ENCODE results near the gene FASTKD3. TPM values are rescaled to one million over a fixed set of nuclear protein-coding genes. Genes with fewer than 3 reads are reported as not detected.

The FASTKD3 gene
- total and polyA plus RNA-seq, 9 donors: 4.9 to 11.6 (median 7.2) TPM

- no peaks in the 10 kb centered on the region for H3K4me1 ChIP-seq (ENCODE audit: insufficient read depth)
- no peak overlapping the region for H3K4me3 ChIP-seq
- TF ChIP-seq EP300 (IDR thresholded peaks at IDR 0.05): no peak
- no peak for TF ChIP-seq POLR2A (IDR thresholded peaks at IDR 0.05)
- TF ChIP-seq, protein P1, sequence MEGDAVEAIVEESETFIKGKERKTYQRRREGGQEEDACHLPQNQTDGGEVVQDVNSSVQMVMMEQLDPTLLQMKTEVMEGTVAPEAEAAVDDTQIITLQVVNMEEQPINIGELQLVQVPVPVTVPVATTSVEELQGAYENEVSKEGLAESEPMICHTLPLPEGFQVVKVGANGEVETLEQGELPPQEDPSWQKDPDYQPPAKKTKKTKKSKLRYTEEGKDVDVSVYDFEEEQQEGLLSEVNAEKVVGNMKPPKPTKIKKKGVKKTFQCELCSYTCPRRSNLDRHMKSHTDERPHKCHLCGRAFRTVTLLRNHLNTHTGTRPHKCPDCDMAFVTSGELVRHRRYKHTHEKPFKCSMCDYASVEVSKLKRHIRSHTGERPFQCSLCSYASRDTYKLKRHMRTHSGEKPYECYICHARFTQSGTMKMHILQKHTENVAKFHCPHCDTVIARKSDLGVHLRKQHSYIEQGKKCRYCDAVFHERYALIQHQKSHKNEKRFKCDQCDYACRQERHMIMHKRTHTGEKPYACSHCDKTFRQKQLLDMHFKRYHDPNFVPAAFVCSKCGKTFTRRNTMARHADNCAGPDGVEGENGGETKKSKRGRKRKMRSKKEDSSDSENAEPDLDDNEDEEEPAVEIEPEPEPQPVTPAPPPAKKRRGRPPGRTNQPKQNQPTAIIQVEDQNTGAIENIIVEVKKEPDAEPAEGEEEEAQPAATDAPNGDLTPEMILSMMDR (IDR thresholded peaks at IDR 0.05): no peak
- H3K27me3 ChIP-seq: no peaks in the 10 kb centered on the region
- H3K9me3 ChIP-seq: no peaks in the 10 kb centered on the region
- H3K36me3 ChIP-seq: no peaks in the 10 kb centered on the region
- intact Hi-C loops (cut with DNase I): no loop called here
- H3K27ac ChIP-seq: no peak overlapping the region
- WGBS, 3 donors: 56 to 77% (median 70%) methylated on average over 3 of the region's 3 CpGs
- DNase-seq: no peak
Observed at GRCh38 chr5:7822449-7822848, 46.4 kb downstream of the FASTKD3 start.

GRCh38 chr5:7816535-7816901 lies 52.3 kb downstream of the FASTKD3 start:
- Histone ChIP-seq H3K36me3 (no peaks in the 10 kb centered on the region), H3K27ac (no peak overlapping the region), H3K9me3 (no peaks in the 10 kb centered on the region), H3K4me3 (no peak overlapping the region), H3K4me1 (ENCODE audit: insufficient read depth) (no peaks in the 10 kb centered on the region), H3K27me3 (no peaks in the 10 kb centered on the region)
- 45 to 49% (median 46%) methylated on average over 9 of the region's 9 CpGs for WGBS, 3 donors
- no peak for DNase-seq
- TF ChIP-seq POLR2A (IDR thresholded peaks at IDR 0.05) (no peak), EP300 (IDR thresholded peaks at IDR 0.05) (no peak)
- TF ChIP-seq, protein P1 (IDR thresholded peaks at IDR 0.05): no peak
- intact Hi-C loops (cut with DNase I): no loop called here

GRCh38 chr5:7815892-7816534 lies 52.8 kb downstream of the FASTKD3 start:
- Histone ChIP-seq H3K27me3 (no peaks in the 10 kb centered on the region), H3K27ac (no peak overlapping the region), H3K4me1 (ENCODE audit: insufficient read depth) (no peaks in the 10 kb centered on the region), H3K9me3 (no peaks in the 10 kb centered on the region), H3K36me3 (no peaks in the 10 kb centered on the region), H3K4me3 (no peak overlapping the region)
- intact Hi-C loops (cut with DNase I): no loop called here
- TF ChIP-seq POLR2A (IDR thresholded peaks at IDR 0.05): no peak
- TF ChIP-seq, protein P1 (IDR thresholded peaks at IDR 0.05): peak; percentile 30 to 62 (median 43)
- DNase-seq: peak; percentile 69 to 84 (median 82)
- WGBS, 3 donors: 18 to 22% (median 20%) methylated on average over 12 of the region's 12 CpGs

DNA sequence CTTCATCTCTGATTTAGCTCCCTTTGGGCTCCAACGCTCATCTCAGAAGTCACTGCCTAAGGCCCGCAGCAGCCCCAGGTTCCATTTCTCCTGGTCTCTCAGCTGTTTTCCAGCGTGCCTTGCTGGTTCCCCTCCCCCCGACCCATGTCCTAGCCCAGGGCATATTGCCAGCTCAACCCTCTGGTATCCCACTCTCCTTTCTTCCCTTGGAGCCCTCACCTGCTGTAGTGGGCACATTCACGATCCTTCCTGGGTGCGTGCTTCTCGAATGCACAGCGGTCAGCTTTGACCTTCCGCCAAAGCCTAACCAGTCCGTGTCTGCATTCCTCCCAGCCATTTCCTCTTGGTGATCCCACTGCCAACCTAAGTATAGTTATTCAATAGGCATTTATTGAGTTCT lies 54.0 kb downstream of the FASTKD3 start:
- intact Hi-C loops (cut with DNase I): no loop called here
- no peak for DNase-seq
- Histone ChIP-seq H3K36me3 (no peaks in the 10 kb centered on the region), H3K27ac (no peak overlapping the region), H3K9me3 (no peaks in the 10 kb centered on the region), H3K27me3 (no peaks in the 10 kb centered on the region), H3K4me1 (ENCODE audit: insufficient read depth) (no peaks in the 10 kb centered on the region), H3K4me3 (no peak overlapping the region)
- WGBS, 3 donors: 91 to 93% (median 92%) methylated on average over 10 of the region's 10 CpGs
- TF ChIP-seq, protein P1 (IDR thresholded peaks at IDR 0.05): no peak
- TF ChIP-seq EP300 (IDR thresholded peaks at IDR 0.05): no peak
- TF ChIP-seq POLR2A (IDR thresholded peaks at IDR 0.05): no peak

Data from ovary (tissue), 9 donors.